Measurements from ENCODE around the gene PYGL. TPM values are rescaled to one million over a fixed set of nuclear protein-coding genes. Genes with fewer than 3 reads are reported as not detected.
"Not testable (repeated sequence)": the region's sequence is repeated elsewhere in the genome, so short reads cannot be mapped to it uniquely, and the experiment has no call there.

The PYGL gene
- total and polyA plus RNA-seq, 3 experiments from 2014 or later, result 0.44 to 0.81 TPM; not detected in 1

- CTCF ChIA-PET, result no interaction called here
- H3K27ac Mint-ChIP-seq, result no peak overlapping the region
Measured at GRCh38 chr14:50947446-50947845, 3.2 kb upstream of the PYGL start.

GRCh38 chr14:50946234-50946935 lies 2.1 kb upstream of the PYGL start:
- peaks cover 0 to 3% (median 0%) of the 10 kb centered on the region in 5 donors for H3K9me3 Mint-ChIP-seq
- Histone ChIP-seq H3K9me3 (ENCODE audit: low read length) (no peaks in the 10 kb centered on the region), H3K4me1 (ENCODE audit: insufficient read depth, low read length) (peaks cover 6% of the 10 kb centered on the region), H3K27ac (ENCODE audit: low read depth, low read length) (no peak overlapping the region), H3K36me3 (ENCODE audit: insufficient read depth, low read length) (no peaks in the 10 kb centered on the region), H3K27me3 (ENCODE audit: insufficient read depth, low read length, poor library complexity, severe bottlenecking) (peaks cover 15% of the 10 kb centered on the region), H3K4me3 (ENCODE audit: low read length) (no peak overlapping the region)
- H3K36me3 Mint-ChIP-seq, result peaks cover 0 to 6% (median 0%) of the 10 kb centered on the region in 3 donors
- DNase-seq, result no peak
- H3K4me1 Mint-ChIP-seq, result peaks cover 13 to 22% (median 13%) of the 10 kb centered on the region in 3 donors
- peaks cover 24 to 30% of the 10 kb centered on the region in 2 donors for H3K27me3 Mint-ChIP-seq
- no peak overlapping the region for H3K27ac Mint-ChIP-seq
- POLR2A ChIA-PET, result no interaction called here
- H3K4me3 Mint-ChIP-seq, result no peak overlapping the region
- CTCF ChIA-PET, result no interaction called here

More at GRCh38 chr14:50947446-50947845, 3.2 kb upstream of the PYGL start:
- H3K4me3 ChIP-seq (ENCODE audit: low read length), result no peak overlapping the region
- Mint-ChIP-seq H3K9me3 (peaks cover 0 to 3% (median 0%) of the 10 kb centered on the region in 5 donors), H3K4me1 (peaks cover 13 to 22% (median 13%) of the 10 kb centered on the region in 3 donors), H3K36me3 (peaks cover 0 to 6% (median 0%) of the 10 kb centered on the region in 3 donors), H3K4me3 (no peak overlapping the region), H3K27me3 (peaks cover 20% of the 10 kb centered on the region in 2 donors)
- H3K4me1 ChIP-seq (ENCODE audit: insufficient read depth, low read length), result peaks cover 6% of the 10 kb centered on the region
- H3K9me3 ChIP-seq (ENCODE audit: low read length), result no peaks in the 10 kb centered on the region
- H3K36me3 ChIP-seq (ENCODE audit: insufficient read depth, low read length), result no peaks in the 10 kb centered on the region
- peaks cover 15% of the 10 kb centered on the region for H3K27me3 ChIP-seq (ENCODE audit: insufficient read depth, low read length, poor library complexity, severe bottlenecking)
- POLR2A ChIA-PET, result no interaction called here
- no peak for DNase-seq
- no peak overlapping the region for H3K27ac ChIP-seq (ENCODE audit: low read depth, low read length)

- Histone ChIP-seq H3K4me1 (ENCODE audit: insufficient read depth, low read length) (peaks cover 6% of the 10 kb centered on the region), H3K27me3 (ENCODE audit: insufficient read depth, low read length, poor library complexity, severe bottlenecking) (peaks cover 22% of the 10 kb centered on the region), H3K4me3 (ENCODE audit: low read length) (peak overlapping the region; percentile 58), H3K27ac (ENCODE audit: low read depth, low read length) (no peak overlapping the region), H3K9me3 (ENCODE audit: low read length) (no peaks in the 10 kb centered on the region), H3K36me3 (ENCODE audit: insufficient read depth, low read length) (no peaks in the 10 kb centered on the region)
- Mint-ChIP-seq H3K4me1 (peaks cover 13 to 22% (median 13%) of the 10 kb centered on the region in 3 donors), H3K27ac (peak overlapping the region in 2 of 8 donors; percentile 41 to 50), H3K36me3 (peaks cover 0 to 6% (median 0%) of the 10 kb centered on the region in 3 donors), H3K9me3 (peaks cover 0 to 3% (median 0%) of the 10 kb centered on the region in 5 donors), H3K27me3 (peaks cover 29 to 46% of the 10 kb centered on the region in 2 donors), H3K4me3 (peak overlapping the region; percentile 74 to 93 (median 86))
- ChIA-PET POLR2A (no interaction called here), CTCF (no interaction called here)
- DNase-seq, result peak in 1 of 5 donors; percentile 3
Measured at GRCh38 chr14:50944647-50945413, 547 bp upstream of the PYGL start.

- CTCF ChIA-PET, result no interaction called here
- H3K27me3 ChIP-seq (ENCODE audit: insufficient read depth, low read length, poor library complexity, severe bottlenecking), result peaks cover 22% of the 10 kb centered on the region
- Mint-ChIP-seq H3K9me3 (peaks cover 0 to 3% (median 0%) of the 10 kb centered on the region in 5 donors), H3K36me3 (peaks cover 0 to 6% (median 0%) of the 10 kb centered on the region in 3 donors), H3K27ac (no peak overlapping the region), H3K27me3 (peaks cover 29 to 56% of the 10 kb centered on the region in 2 donors), H3K4me3 (peak overlapping the region; percentile 38 to 79 (median 66)), H3K4me1 (peaks cover 13 to 22% (median 13%) of the 10 kb centered on the region in 3 donors)
- H3K9me3 ChIP-seq (ENCODE audit: low read length), result no peaks in the 10 kb centered on the region
- H3K4me3 ChIP-seq (ENCODE audit: low read length), result peak overlapping the region; percentile 58
- H3K27ac ChIP-seq (ENCODE audit: low read depth, low read length), result peak overlapping the region; percentile 44
- H3K36me3 ChIP-seq (ENCODE audit: insufficient read depth, low read length), result no peaks in the 10 kb centered on the region
- DNase-seq, result no peak
- peaks cover 6% of the 10 kb centered on the region for H3K4me1 ChIP-seq (ENCODE audit: insufficient read depth, low read length)
- POLR2A ChIA-PET, result no interaction called here
Measured at GRCh38 chr14:50943261-50943942, 881 bp downstream of the PYGL start.

GRCh38 chr14:50941638-50942037 lies 2.6 kb downstream of the PYGL start:
- POLR2A ChIA-PET; CTCF ChIA-PET; H3K36me3 Mint-ChIP-seq; H3K9me3 ChIP-seq (ENCODE audit: low read length); H3K9me3 Mint-ChIP-seq; H3K36me3 ChIP-seq (ENCODE audit: insufficient read depth, low read length); H3K4me3 ChIP-seq (ENCODE audit: low read length); DNase-seq; H3K27ac Mint-ChIP-seq; H3K4me1 ChIP-seq (ENCODE audit: insufficient read depth, low read length); H3K27ac ChIP-seq (ENCODE audit: low read depth, low read length): not testable (repeated sequence)
- peaks cover 22% of the 10 kb centered on the region for H3K27me3 ChIP-seq (ENCODE audit: insufficient read depth, low read length, poor library complexity, severe bottlenecking)
- Mint-ChIP-seq H3K27me3 (peaks cover 28 to 62% of the 10 kb centered on the region in 2 donors), H3K4me3 (peak overlapping the region in 2 of 7 donors; percentile 14 to 17), H3K4me1 (peaks cover 13 to 22% (median 13%) of the 10 kb centered on the region in 3 donors)

GRCh38 chr14:50941151-50941550 lies 3.1 kb downstream of the PYGL start:
- Histone ChIP-seq H3K27me3 (ENCODE audit: insufficient read depth, low read length, poor library complexity, severe bottlenecking) (peaks cover 22% of the 10 kb centered on the region), H3K27ac (ENCODE audit: low read depth, low read length) (no peak overlapping the region), H3K36me3 (ENCODE audit: insufficient read depth, low read length) (no peaks in the 10 kb centered on the region), H3K4me1 (ENCODE audit: insufficient read depth, low read length) (peaks cover 6% of the 10 kb centered on the region), H3K9me3 (ENCODE audit: low read length) (no peaks in the 10 kb centered on the region), H3K4me3 (ENCODE audit: low read length) (no peak overlapping the region)
- CTCF ChIA-PET, result no interaction called here
- peak overlapping the region in 1 of 7 donors; percentile 17 for H3K4me3 Mint-ChIP-seq
- peaks cover 27 to 62% of the 10 kb centered on the region in 2 donors for H3K27me3 Mint-ChIP-seq
- no peaks in the 10 kb centered on the region for H3K36me3 Mint-ChIP-seq
- peaks cover 0 to 3% (median 0%) of the 10 kb centered on the region in 5 donors for H3K9me3 Mint-ChIP-seq
- H3K4me1 Mint-ChIP-seq, result peaks cover 13 to 22% (median 13%) of the 10 kb centered on the region in 3 donors
- DNase-seq, result no peak
- no peak overlapping the region for H3K27ac Mint-ChIP-seq
- POLR2A ChIA-PET, result no interaction called here

- ChIA-PET CTCF (no interaction called here), POLR2A (no interaction called here)
- Histone ChIP-seq H3K4me1 (ENCODE audit: insufficient read depth, low read length) (no peaks in the 10 kb centered on the region), H3K4me3 (ENCODE audit: low read length) (no peak overlapping the region), H3K27ac (ENCODE audit: low read depth, low read length) (no peak overlapping the region), H3K9me3 (ENCODE audit: low read length) (no peaks in the 10 kb centered on the region), H3K36me3 (ENCODE audit: insufficient read depth, low read length) (no peaks in the 10 kb centered on the region), H3K27me3 (ENCODE audit: insufficient read depth, low read length, poor library complexity, severe bottlenecking) (peaks cover 7% of the 10 kb centered on the region)
- no peaks in the 10 kb centered on the region for H3K9me3 Mint-ChIP-seq
- peaks cover 15 to 66% of the 10 kb centered on the region in 2 donors for H3K27me3 Mint-ChIP-seq
- no peak for DNase-seq
- no peaks in the 10 kb centered on the region for H3K36me3 Mint-ChIP-seq
- no peak overlapping the region for H3K27ac Mint-ChIP-seq
- H3K4me1 Mint-ChIP-seq, result peaks cover 0 to under 1% (median 0%) of the 10 kb centered on the region in 3 donors
- no peak overlapping the region for H3K4me3 Mint-ChIP-seq
Measured at GRCh38 chr14:50937800-50938199, 6.5 kb downstream of the PYGL start.

Data from CD8-positive, alpha-beta memory T cell (primary cell).